IPS-NIHi7 (cell line): ENCODE data around the gene ACO1.

ENCODE experiments used
- DNase-seq: peaks from one replicate; pipeline ENCODE4 v3.0.0; 2012; ENCODE audit warnings: mixed read lengths; ENCODE audit errors: extremely low spot score

Gene ACO1

GRCh38 chr9:32419921-32420320 lies 35.5 kb downstream of the ACO1 start:
- DNase-seq = no peak

GRCh38 chr9:32422237-32422806 lies 37.9 kb downstream of the ACO1 start:
- DNase-seq = no peak

- no peak for DNase-seq
These were observed 38.9 kb downstream of the ACO1 start for GRCh38 chr9:32423371-32423770.

GRCh38 chr9:32424616-32425015 lies 40.2 kb downstream of the ACO1 start:
- no peak for DNase-seq

- DNase-seq = no peak
These were observed 42.0 kb downstream of the ACO1 start for GRCh38 chr9:32426278-32426939.

- DNase-seq = no peak
These were observed 42.8 kb downstream of the ACO1 start for GRCh38 chr9:32427111-32427873.

- no peak for DNase-seq
These were observed 46.3 kb downstream of the ACO1 start for GRCh38 chr9:32430720-32431119.

GRCh38 chr9:32431196-32431595 lies 46.8 kb downstream of the ACO1 start:
- no peak for DNase-seq

GRCh38 chr9:32431940-32432555 lies 47.6 kb downstream of the ACO1 start:
- DNase-seq = peak; percentile 61

- DNase-seq = no peak
These were observed 50.4 kb downstream of the ACO1 start for GRCh38 chr9:32434892-32435291.

- DNase-seq = no peak
These were observed 57.2 kb downstream of the ACO1 start for GRCh38 chr9:32441678-32442077.

- DNase-seq = no peak
These were observed 58.0 kb downstream of the ACO1 start for GRCh38 chr9:32442433-32442832.

- DNase-seq = no peak
These were observed 65.5 kb downstream of the ACO1 start for GRCh38 chr9:32449969-32450368.

- no peak for DNase-seq
These were observed 69.8 kb downstream of the ACO1 start for GRCh38 chr9:32454280-32454679.

GRCh38 chr9:32455738-32456137 lies 71.3 kb downstream of the ACO1 start:
- no peak for DNase-seq

GRCh38 chr9:32456564-32456963 lies 72.1 kb downstream of the ACO1 start:
- DNase-seq = no peak

- no peak for DNase-seq
These were observed 79.3 kb downstream of the ACO1 start for GRCh38 chr9:32463500-32464293.

GRCh38 chr9:32468740-32469139 lies 84.3 kb downstream of the ACO1 start:
- DNase-seq = no peak

- DNase-seq = no peak
These were observed 87.9 kb downstream of the ACO1 start for GRCh38 chr9:32472344-32472743.

- no peak for DNase-seq
These were observed 98.9 kb downstream of the ACO1 start for GRCh38 chr9:32483343-32483742.

GRCh38 chr9:32486839-32487562 lies 102.6 kb downstream of the ACO1 start:
- no peak for DNase-seq
